Stimulated activated CD4-positive, alpha-beta T cell treated with anti-CD3 and anti-CD28 coated beads, Interleukin-12 subunit alpha, Interleukin-12 subunit beta, amount 100 ng/mL, for 4 hours (primary cell): ENCODE results near the gene RNF126.
"Not testable (repeated sequence)": the region's sequence is repeated elsewhere in the genome, so short reads cannot be mapped to it uniquely, and the experiment has no call there.

Experiments
- DNase-seq: peaks from one replicate; pipeline ENCODE4 v3.0.0-alpha.2; 2020

Gene RNF126

DNA sequence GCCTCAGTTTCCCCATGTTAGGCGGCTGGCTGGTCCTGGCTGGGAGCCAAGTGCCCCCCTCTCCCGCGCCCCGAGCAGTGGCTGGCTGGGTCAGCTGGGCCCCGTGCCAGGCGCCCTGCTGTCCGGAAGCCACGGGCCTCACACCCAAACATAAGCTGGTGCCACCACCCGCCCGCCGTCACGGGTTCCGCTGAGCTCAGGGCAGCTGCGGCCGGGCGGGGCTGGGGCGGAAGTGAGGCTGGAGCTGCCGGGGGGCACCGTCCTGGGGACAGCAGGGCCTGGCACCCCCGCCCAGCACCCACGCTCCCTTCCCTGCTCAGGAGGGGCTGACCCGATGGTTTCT lies 54.0 kb downstream of the RNF126 start:
- DNase-seq: no peak

DNA sequence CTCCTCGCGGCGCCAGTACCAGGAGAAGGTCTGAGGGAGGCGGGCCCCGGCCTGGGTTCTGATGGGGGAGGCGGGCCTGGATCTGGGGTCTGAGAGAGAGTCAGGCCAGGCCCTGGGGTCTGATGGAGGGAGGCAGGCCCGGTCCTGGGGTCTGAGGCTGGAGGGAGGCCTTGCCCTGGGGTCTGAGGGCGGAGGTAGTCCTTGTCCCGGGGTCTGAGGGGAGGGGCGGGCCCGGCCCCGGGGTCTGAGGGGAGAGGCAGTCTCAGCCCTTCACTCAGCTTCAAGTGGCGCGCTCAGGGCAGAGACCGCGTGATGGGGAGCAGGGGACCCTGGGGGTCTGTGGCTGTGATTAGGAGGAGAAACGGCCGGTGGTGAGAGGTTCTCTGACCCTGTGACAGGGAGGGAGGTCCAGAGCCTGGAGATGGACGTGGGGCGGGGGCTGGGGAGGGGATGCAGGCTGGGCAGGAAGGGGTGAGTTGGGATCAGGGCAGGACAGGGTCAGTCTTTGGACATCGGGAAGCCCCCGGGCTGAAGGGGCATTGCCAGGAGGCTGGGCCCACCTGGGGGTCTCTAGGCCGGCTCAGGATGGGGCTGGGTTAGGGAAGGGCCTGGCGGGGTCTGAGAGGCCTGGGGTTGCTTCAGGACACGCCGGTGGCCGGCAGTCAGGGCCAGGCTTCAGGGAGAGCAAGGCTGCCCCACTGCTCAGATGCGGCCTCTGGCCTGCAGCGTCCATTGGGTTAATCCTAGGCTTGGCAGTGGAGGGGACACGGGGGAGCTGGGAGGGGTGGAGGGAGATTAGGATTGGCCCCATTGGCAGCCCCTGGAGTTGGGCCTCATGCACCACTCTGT lies 54.6 kb downstream of the RNF126 start:
- no peak for DNase-seq

DNA sequence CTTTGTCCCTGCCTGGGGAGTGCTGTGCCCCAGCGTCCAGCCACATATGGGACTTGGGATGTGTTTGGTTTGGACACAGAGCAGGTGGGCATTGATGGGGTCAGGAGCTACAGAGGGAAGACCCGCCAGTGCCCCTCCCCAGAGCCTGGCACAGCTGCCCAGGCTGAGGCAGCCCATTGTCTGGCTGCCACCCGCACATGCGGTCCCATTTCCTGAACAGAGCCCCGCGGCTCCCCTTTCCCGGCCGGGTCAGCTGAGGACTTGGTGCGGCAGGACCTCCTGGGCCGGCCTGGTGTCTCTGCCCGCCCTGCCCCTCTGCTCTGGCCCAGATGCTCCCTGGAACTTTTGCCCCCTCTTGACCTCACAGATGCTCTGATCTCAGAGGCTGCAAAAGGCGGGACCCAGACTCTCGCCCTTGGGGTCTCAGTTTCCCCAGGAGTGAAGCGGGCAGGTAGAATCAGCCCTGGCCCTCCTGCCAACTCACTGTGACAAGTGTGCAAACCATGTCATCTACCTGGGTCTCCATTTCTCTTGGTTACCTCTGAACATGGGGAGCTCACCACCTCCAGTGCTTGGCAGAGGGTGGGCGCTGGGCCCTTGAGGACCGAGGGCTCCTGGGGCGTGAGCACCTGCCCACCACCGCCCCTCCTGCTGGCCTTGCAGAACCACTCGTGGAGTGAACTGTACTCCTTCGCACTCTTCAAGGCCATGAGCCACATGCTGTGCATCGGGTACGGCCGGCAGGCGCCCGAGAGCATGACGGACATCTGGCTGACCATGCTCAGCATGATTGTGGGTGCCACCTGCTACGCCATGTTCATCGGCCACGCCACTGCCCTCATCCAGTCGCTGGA lies 55.5 kb downstream of the RNF126 start:
- DNase-seq: no peak

DNA sequence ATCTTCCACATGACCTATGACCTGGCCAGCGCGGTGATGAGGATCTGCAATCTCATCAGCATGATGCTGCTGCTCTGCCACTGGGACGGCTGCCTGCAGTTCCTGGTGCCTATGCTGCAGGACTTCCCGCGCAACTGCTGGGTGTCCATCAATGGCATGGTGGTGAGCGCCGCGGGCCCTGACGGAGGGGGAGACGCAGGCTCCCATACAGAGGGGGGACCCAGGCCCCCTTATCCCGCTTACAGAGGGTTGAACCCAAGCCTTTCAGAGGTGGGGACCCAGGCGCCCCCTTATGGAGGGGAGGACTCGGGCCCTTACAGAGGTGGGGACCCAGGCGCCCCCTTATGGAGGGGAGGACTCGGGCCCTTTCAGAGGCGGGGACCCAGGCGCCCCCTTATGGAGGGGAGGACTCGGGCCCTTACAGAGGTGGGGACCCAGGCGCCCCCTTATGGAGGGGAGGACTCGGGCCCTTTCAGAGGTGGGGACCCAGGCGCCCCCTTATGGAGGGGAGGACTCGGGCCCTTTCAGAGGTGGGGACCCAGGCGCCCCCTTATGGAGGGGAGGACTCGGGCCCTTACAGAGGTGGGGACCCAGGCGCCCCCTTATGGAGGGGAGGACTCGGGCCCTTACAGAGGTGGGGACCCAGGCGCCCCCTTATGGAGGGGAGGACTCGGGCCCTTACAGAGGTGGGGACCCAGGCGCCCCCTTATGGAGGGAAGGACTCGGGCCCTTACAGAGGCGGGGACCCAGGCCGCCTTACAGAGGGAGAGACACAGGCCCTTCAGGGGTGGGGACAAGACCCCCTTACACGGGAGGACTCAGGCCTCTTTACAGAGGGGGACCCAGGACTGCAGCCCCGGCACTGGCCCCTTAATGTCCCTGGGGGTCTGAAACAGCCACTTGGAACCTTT lies 57.7 kb downstream of the RNF126 start:
- DNase-seq: not testable (repeated sequence)

DNA sequence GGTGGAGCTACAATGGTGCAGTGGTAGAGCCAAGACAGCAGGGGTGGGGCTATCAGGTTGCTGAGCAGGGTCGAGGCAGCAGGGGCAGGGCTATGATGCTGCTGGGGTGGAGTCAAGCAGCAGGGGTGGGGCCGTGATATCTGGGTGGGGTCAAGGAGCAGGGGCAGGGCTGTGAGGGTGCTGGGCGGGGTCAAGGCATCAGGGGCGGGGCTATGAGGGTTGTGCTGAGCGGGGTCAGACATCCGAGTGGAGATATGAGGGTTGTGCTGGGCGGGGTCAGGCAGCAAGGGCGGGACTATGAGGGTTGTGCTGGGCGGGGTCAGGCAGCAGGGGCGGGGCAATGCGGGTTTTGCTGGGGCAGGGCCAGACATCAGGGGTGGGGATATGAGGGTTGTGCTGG lies 58.7 kb downstream of the RNF126 start:
- no peak for DNase-seq

DNA sequence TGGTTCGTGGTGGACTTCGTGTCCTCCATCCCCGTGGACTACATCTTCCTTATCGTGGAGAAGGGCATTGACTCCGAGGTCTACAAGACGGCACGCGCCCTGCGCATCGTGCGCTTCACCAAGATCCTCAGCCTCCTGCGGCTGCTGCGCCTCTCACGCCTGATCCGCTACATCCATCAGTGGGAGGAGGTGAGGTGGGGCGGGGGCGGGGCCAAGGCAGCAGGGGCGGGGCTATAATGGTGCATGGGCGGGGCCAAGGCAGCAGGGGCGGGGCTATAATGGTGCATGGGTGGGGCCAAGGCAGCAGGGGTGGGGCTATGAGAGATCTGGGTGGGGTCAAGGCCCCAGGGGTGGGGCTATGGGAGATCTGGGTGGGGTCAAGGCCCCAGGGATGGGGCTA lies 59.2 kb downstream of the RNF126 start:
- DNase-seq: not testable (repeated sequence)

DNA sequence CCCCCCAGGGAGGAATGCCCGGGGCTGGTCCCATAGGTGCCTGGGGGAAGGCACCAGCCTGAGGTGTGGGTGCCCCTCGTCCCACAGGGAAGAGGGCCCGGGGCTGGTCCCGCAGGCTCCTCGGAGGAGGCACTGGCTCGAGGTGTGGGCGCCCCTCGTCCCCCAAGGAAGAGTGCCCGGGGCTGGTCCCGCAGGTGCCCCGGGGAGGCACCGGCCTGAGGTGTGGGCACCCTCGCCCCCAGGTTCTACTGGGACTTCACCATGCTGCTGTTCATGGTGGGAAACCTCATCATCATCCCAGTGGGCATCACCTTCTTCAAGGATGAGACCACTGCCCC lies 59.7 kb downstream of the RNF126 start:
- DNase-seq: not testable (repeated sequence)

DNA sequence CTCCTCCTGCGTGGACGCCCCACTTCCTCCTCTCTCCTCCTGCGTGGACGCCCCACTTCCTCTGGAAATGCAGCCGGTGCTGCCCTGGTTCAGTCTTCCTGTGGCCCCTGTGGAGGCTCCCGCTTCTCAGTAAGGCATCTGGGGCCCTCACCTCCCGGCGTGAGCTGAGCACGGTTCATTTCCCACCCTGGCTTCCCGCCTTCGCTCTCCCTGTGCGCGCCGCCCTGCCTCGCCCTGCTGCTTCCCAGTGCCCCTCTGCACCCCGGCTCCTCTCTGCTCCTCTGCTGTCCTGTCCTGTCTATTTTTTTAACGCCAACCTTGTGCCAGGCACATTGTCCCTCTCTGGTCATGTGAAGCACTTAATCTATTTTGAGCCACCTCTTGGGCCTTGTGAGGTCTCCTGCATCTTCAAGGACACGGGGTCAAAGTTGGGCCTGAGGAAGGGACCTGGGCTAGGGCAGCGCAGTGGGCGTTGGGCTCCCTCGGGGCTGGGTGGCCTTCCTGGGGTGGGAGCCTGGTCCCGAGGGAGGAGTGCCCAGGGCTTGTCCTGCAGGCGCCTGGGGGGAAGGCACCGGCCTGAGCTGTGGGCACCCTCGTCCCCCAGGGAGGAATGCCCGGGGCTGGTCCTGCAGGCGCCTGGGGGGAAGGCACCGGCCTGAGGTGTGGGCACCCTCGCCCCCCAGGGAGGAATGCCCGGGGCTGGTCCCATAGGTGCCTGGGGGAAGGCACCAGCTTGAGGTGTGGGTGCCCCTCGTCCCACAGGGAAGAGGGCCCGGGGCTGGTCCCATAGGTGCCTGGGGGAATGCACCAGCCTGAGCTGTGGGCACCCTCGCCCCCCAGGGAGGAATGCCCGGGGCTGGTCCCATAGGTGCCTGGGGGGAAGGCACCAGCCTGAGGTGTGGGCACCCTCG lies 60.4 kb downstream of the RNF126 start:
- DNase-seq: no peak

DNA sequence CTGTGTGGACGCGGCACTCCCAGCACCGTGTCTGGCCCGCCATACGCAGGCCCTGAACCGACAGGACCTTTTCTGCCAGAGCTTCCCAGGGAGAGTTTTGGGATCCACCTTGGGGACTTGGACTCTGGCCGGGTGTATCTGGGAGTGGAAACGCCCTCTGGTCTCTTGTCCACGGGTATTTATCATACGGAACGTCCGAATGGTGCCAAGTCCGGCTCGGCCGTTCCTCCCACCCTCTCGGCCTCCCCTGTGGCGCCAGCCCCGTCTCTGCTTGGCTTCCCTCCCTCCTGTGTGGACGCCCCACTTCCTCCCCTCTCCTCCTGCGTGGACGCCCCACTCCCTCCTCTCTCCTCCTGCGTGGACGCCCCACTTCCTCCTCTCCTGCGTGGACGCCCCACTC lies 61.2 kb downstream of the RNF126 start:
- DNase-seq: no peak

DNA sequence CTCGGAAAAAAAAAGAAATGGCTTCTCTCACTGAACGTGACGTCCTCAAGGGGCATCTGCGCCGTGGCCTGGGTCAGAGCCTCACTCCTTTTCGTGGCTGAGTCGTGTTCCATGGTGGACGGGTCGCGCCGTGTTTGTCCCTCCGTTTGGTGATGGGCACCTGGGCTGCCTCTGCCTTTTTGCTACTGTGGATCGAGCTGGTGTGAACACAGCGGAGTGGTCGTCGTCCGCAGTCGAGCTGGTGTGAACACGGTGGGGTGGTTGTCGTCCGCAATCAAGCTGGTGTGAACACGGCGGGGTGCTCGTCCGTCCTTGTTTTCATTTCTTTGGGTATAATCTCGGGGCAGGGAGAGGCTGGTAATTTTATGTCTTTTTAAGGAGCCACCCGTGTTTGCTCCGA lies 61.7 kb downstream of the RNF126 start:
- no peak for DNase-seq
